H1 (cell line): ENCODE results near the gene ALLC. TPM values are rescaled to one million over a fixed set of nuclear protein-coding genes. Genes with fewer than 3 reads are reported as not detected.

Experiments used
- CTCF ChIA-PET: fragments of 300-600 bp; sonication (Branson Sonifier 250); formaldehyde crosslinking; loops from one replicate; lab custom pipeline; 2021; ENCODE audit not compliant: partially characterized antibody; lab: Charles Lee
- POLR2A ChIA-PET: fragments of 300-600 bp; sonication (Branson Sonifier 250); formaldehyde crosslinking; loops from one replicate; lab custom pipeline; 2021; ENCODE audit warnings: inconsistent platforms; ENCODE audit not compliant: partially characterized antibody; lab: Charles Lee
- DNase-seq, 2 experiments: peaks; one replicate each; pipeline versions ENCODE4 v3.0.0 to v3.0.0-alpha.2; 2010 to 2022; ENCODE audit warnings: low spot score in 2 of 2, low read depth in 1 of 2, mixed read lengths in 1 of 2
- FAIRE-seq: peaks from 2 replicates; lab custom pipeline; 2011; peaks lifted over from hg19 to GRCh38; lab: Jason Lieb, UNC
- H2AFZ ChIP-seq: 2 replicates; pipeline ENCODE4 v1.8.1; 2012; ENCODE audit warnings: low read length, inconsistent platforms
- H2AK5ac ChIP-seq: 2 replicates; pipeline ENCODE4 v1.6.1; 2013; ENCODE audit warnings: low read depth, low read length
- H2BK120ac ChIP-seq: replicated peaks from 2 replicates; pipeline ENCODE3; 2013; ENCODE audit warnings: low read depth, low read length, inconsistent platforms
- H2BK12ac ChIP-seq: 2 replicates; pipeline ENCODE4 v1.6.1; 2013; ENCODE audit warnings: low read depth, low read length
- H2BK15ac ChIP-seq: 2 replicates; pipeline ENCODE4 v1.6.1; 2013; ENCODE audit warnings: low read length
- H2BK20ac ChIP-seq: 2 replicates; pipeline ENCODE4 v1.6.1; 2013; ENCODE audit warnings: low read length
- H2BK5ac ChIP-seq: 2 replicates; pipeline ENCODE4 v1.6.1; 2013; ENCODE audit warnings: low read depth, low read length
- H3K14ac ChIP-seq: 2 replicates; pipeline ENCODE4 v1.6.1; 2013; ENCODE audit warnings: inconsistent platforms; ENCODE audit not compliant: insufficient read length
- H3K18ac ChIP-seq: 2 replicates; pipeline ENCODE4 v1.6.1; 2013; ENCODE audit warnings: low read length; ENCODE audit errors: extremely low read depth
- H3K23ac ChIP-seq: 2 replicates; pipeline ENCODE4 v1.6.1; 2013; ENCODE audit warnings: inconsistent platforms; ENCODE audit not compliant: insufficient read length
- H3K23me2 ChIP-seq: 2 replicates; pipeline ENCODE4 v1.6.1; 2013; ENCODE audit warnings: low read depth, low read length
- H3K27ac ChIP-seq: 2 replicates; pipeline ENCODE4 v1.6.1; 2011; ENCODE audit warnings: low read depth, low read length, inconsistent platforms
- H3K27me3 ChIP-seq, 4 experiments: replicated peaks in 1 of 4; 1 replicate in 1 of 4; 2 replicates in 3 of 4; pipeline versions ENCODE4 v1.6.1 to v1.8.1; 2011 to 2013; ENCODE audit warnings: low read length in 3 of 4, mild to moderate bottlenecking in 3 of 4, inconsistent platforms in 2 of 4, mixed read lengths in 2 of 4, moderate library complexity in 1 of 4; ENCODE audit not compliant: control insufficient read depth in 3 of 4, insufficient read depth in 3 of 4; ENCODE audit errors: extremely low read depth in 1 of 4
- H3K36me3 ChIP-seq, 4 experiments: 2 replicates each; pipeline versions ENCODE4 v1.6.1 to v1.8.1; 2011 to 2013; ENCODE audit warnings: mild to moderate bottlenecking in 4 of 4, low read length in 3 of 4, moderate library complexity in 2 of 4, control low read depth in 1 of 4, inconsistent platforms in 1 of 4; ENCODE audit not compliant: insufficient read depth in 4 of 4, control insufficient read depth in 2 of 4
- H3K4ac ChIP-seq: replicated peaks from 2 replicates; pipeline ENCODE3; 2013; ENCODE audit warnings: low read length, low read depth, mixed read lengths, inconsistent platforms; ENCODE audit not compliant: insufficient read length
- H3K4me1 ChIP-seq, 4 experiments: replicated peaks in 1 of 4; 1 replicate in 1 of 4; 2 replicates in 3 of 4; pipeline versions ENCODE4 v1.6.1 to v1.8.1; 2011 to 2013; ENCODE audit warnings: low read length in 3 of 4, inconsistent platforms in 2 of 4, mixed read lengths in 1 of 4; ENCODE audit not compliant: insufficient read depth in 4 of 4, control insufficient read depth in 3 of 4
- H3K4me2 ChIP-seq, 2 experiments: 2 replicates each; pipeline versions ENCODE4 v1.6.1 to v1.8.1; 2011 to 2013; ENCODE audit warnings: low read depth in 2 of 2, low read length in 2 of 2, control low read depth in 1 of 2, inconsistent platforms in 1 of 2, mild to moderate bottlenecking in 1 of 2; ENCODE audit not compliant: insufficient read depth in 1 of 2
- H3K4me3 ChIP-seq, 4 experiments: fragments of 200-600, 300-600 bp in 1 of 4; sonication (generic), shearing (Covaris generic), sonication (Bioruptor Twin) in 1 of 4; 2 replicates each; pipeline versions ENCODE4 v1.5.1 to v1.8.1; 2011 to 2016; ENCODE audit warnings: low read length in 4 of 4, low read depth in 3 of 4, control low read depth in 2 of 4, inconsistent platforms in 2 of 4, mild to moderate bottlenecking in 2 of 4, mixed read lengths in 1 of 4, moderate library complexity in 1 of 4; ENCODE audit not compliant: insufficient read depth in 2 of 4; ENCODE audit errors: extremely low read depth in 1 of 4
- H3K56ac ChIP-seq: replicated peaks from 2 replicates; pipeline ENCODE3; 2013; ENCODE audit warnings: low read depth, mild to moderate bottlenecking, mixed read lengths, low read length, inconsistent platforms; ENCODE audit not compliant: insufficient read length
- H3K79me1 ChIP-seq: 2 replicates; pipeline ENCODE4 v1.6.1; 2013; ENCODE audit warnings: low read depth, low read length, control low read depth
- H3K79me2 ChIP-seq, 2 experiments: 2 replicates each; pipeline versions ENCODE4 v1.6.1 to v1.8.1; 2012 to 2013; ENCODE audit warnings: low read length in 2 of 2, mild to moderate bottlenecking in 2 of 2, inconsistent platforms in 1 of 2; ENCODE audit not compliant: insufficient read depth in 2 of 2, control insufficient read depth in 1 of 2
- H3K9ac ChIP-seq, 4 experiments: replicated peaks in 1 of 4; 1 replicate in 1 of 4; 2 replicates in 3 of 4; pipeline versions ENCODE4 v1.6.1 to v1.8.1; 2011 to 2013; ENCODE audit warnings: low read depth in 3 of 4, low read length in 3 of 4, control low read depth in 2 of 4, mild to moderate bottlenecking in 2 of 4, moderate library complexity in 2 of 4, inconsistent platforms in 1 of 4; ENCODE audit errors: extremely low read depth in 1 of 4
- H3K9me3 ChIP-seq, 2 experiments: 2 replicates each; pipeline versions ENCODE4 v1.6.1 to v1.8.1; 2012 to 2013; ENCODE audit warnings: mild to moderate bottlenecking in 2 of 2, moderate library complexity in 2 of 2, control low read depth in 1 of 2, inconsistent platforms in 1 of 2, low read depth in 1 of 2, low read length in 1 of 2, mixed read lengths in 1 of 2; ENCODE audit not compliant: insufficient read depth in 2 of 2
- H4K20me1 ChIP-seq, 2 experiments: replicated peaks in 1 of 2; 2 replicates each; pipeline versions ENCODE3 to v1.8.1; 2011 to 2013; ENCODE audit warnings: inconsistent platforms in 2 of 2, low read length in 2 of 2, mild to moderate bottlenecking in 1 of 2; ENCODE audit not compliant: insufficient read depth in 2 of 2, control insufficient read depth in 1 of 2
- H4K5ac ChIP-seq: 2 replicates; pipeline ENCODE4 v1.6.1; 2013; ENCODE audit warnings: low read length, low read depth, mixed read lengths, inconsistent platforms; ENCODE audit not compliant: insufficient read length
- H4K8ac ChIP-seq: 2 replicates; pipeline ENCODE4 v1.8.0; 2013; ENCODE audit warnings: mild to moderate bottlenecking, moderate library complexity, low read length, inconsistent platforms; ENCODE audit not compliant: insufficient read depth; ENCODE audit errors: extremely low read depth
- H4K91ac ChIP-seq: replicated peaks from 2 replicates; pipeline ENCODE3; 2013; ENCODE audit warnings: low read length, mixed read lengths, inconsistent platforms; ENCODE audit not compliant: insufficient read length
- CREB1 ChIP-seq: IDR thresholded peaks from 2 replicates; pipeline ENCODE4 v1.6.1; 2012; ENCODE audit warnings: inconsistent platforms
- EP300 ChIP-seq, 2 experiments: IDR thresholded peaks; 1 replicate in 1 of 2; 2 replicates in 1 of 2; pipeline ENCODE4 v1.6.1; 2011 to 2012; ENCODE audit warnings: low read depth in 2 of 2, low read length in 2 of 2, mild to moderate bottlenecking in 2 of 2, borderline replicate concordance in 1 of 2, inconsistent platforms in 1 of 2, moderate library complexity in 1 of 2
- FOSL1 ChIP-seq: IDR thresholded peaks from 2 replicates; pipeline ENCODE4 v1.6.1; 2011; ENCODE audit warnings: mild to moderate bottlenecking, low read depth, low read length, moderate library complexity; ENCODE audit not compliant: insufficient read depth
- HDAC2 ChIP-seq, 2 experiments: fragments of 300-600 bp in 1 of 2; sonication (generic) in 1 of 2; IDR thresholded peaks; 2 replicates each; pipeline ENCODE4 v1.6.1; 2011 to 2012; ENCODE audit warnings: low read depth in 2 of 2, low read length in 2 of 2, mild to moderate bottlenecking in 2 of 2, moderate library complexity in 2 of 2, borderline replicate concordance in 1 of 2, inconsistent platforms in 1 of 2
- PHF8 ChIP-seq: fragments of 200-600 bp; sonication (generic); conservative IDR thresholded peaks from 2 replicates; pipeline ENCODE4 v1.7.1; 2012; ENCODE audit warnings: low read depth, mild to moderate bottlenecking, inconsistent platforms, low read length, moderate library complexity
- POLR2AphosphoS5 ChIP-seq: IDR thresholded peaks from 2 replicates; pipeline ENCODE4 v1.6.1; 2011; ENCODE audit warnings: low read depth, low read length
- RAD21 ChIP-seq, 2 experiments: IDR thresholded peaks in 1 of 2; conservative IDR thresholded peaks in 1 of 2; 2 replicates each; pipeline ENCODE4 v1.6.1; 2011; ENCODE audit warnings: low read depth in 2 of 2, low read length in 2 of 2, improper control_type of control experiment in 1 of 2, inconsistent platforms in 1 of 2, mild to moderate bottlenecking in 1 of 2, moderate library complexity in 1 of 2
- RNF2 ChIP-seq: fragments of 200-900, 300-1000 bp; sonication (generic); IDR thresholded peaks from 2 replicates; pipeline ENCODE4 v1.7.1; 2016; ENCODE audit warnings: borderline replicate concordance, low read depth, mild to moderate bottlenecking, antibody characterized with exemption, low read length; ENCODE audit not compliant: poor library complexity, severe bottlenecking; ENCODE audit errors: missing control alignments
- SUZ12 ChIP-seq: fragments of 200-600 bp; sonication (generic); IDR thresholded peaks from 2 replicates; pipeline ENCODE4 v1.6.1; 2012; ENCODE audit warnings: mild to moderate bottlenecking, inconsistent platforms, low read length, moderate library complexity, mixed read lengths
- TEAD4 ChIP-seq: IDR thresholded peaks from 2 replicates; pipeline ENCODE4 v1.6.1; 2012; ENCODE audit warnings: low read depth, low read length, inconsistent platforms, mixed read lengths
- WGBS, 2 experiments: shearing (Covaris generic) in 1 of 2; methylation state at CpG; one replicate each; pipeline versions ENCODE4 v1.1.6 to v1.1.7; 2013 to 2015; ENCODE audit warnings: low lambda C conversion rate in 2 of 2, mixed read lengths in 2 of 2, inconsistent platforms in 1 of 2, low coverage in 1 of 2, missing lambda C conversion rate in 1 of 2; ENCODE audit not compliant: insufficient replicate concordance in 2 of 2, insufficient coverage in 1 of 2, insufficient read length in 1 of 2; ENCODE audit errors: extremely low coverage in 1 of 2, missing lambda C conversion rate in 1 of 2; 5-methylcytosine and 5-hydroxymethylcytosine counted together
- polyA plus RNA-seq, 7 experiments: library from polyadenylated mRNA; depleted of rRNA in 3 of 7; stranded (reverse) in 5 of 7; unstranded in 2 of 7; fragments of >200 nt in 5 of 7; fragments of 200-250 nt in 2 of 7; gene quantifications; 1 replicate in 5 of 7; 2 replicates in 1 of 7; 4 replicates in 1 of 7; pipeline versions ENCODE4 v1.2.1 to v1.2.3, GENCODE V29; 2011 to 2013; ENCODE audit warnings: missing spikeins in 2 of 7, mixed read lengths in 2 of 7
- total RNA-seq: library from RNA; stranded (reverse); fragmentation: NEBNext Ultra II Directional; extraction: Animal tissue kit (Norgen Biotek cat#: 25700); gene quantifications from 2 replicates; pipeline ENCODE4 v1.2.1, GENCODE V29; 2021
- TF ChIP-seq, protein P1 (sequence below): IDR thresholded peaks from 2 replicates; pipeline ENCODE4 v1.6.1; 2011; ENCODE audit warnings: low read length, improper control_type of control experiment

The ALLC gene
- total and polyA plus RNA-seq, 2 of the 8 experiments (the other 6 are each of a cell fraction or from before 2014, with no cell fraction given): not detected

DNA sequence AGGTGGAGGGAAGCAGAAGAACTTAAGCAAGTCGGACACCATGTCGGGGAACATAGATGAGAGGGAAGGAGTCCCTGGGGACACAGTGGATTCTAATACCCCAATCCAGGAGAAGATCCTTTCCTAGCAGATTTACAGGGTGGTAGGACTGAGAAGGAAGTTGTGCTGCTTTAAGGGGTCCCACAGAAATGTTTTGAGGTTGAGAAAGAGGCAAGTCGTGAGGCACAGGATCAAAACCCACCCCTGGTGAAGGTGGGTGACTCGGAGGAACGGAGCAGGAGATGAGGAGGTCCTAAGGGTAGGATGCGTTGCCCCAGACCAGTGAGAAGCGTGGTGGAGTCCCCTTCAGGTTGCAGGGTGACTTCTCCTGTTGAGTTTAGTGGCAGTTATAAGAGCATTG lies 78.1 kb downstream of the ALLC start:
- H3K4me3 ChIP-seq: no peak overlapping the region
- H2BK20ac ChIP-seq: no peak overlapping the region
- no peak overlapping the region for H3K14ac ChIP-seq
- no peak overlapping the region for H3K4me2 ChIP-seq
- H3K27me3 ChIP-seq: no peaks in the 10 kb centered on the region; a peak in 1 of 7 replicates
- no peaks in the 10 kb centered on the region for H3K79me1 ChIP-seq
- no peaks in the 10 kb centered on the region for H3K79me2 ChIP-seq
- H3K4me1 ChIP-seq: no peaks in the 10 kb centered on the region
- H4K91ac ChIP-seq: no peak overlapping the region
- no peak overlapping the region for H3K56ac ChIP-seq
- no peak for DNase-seq
- no peak overlapping the region for H2BK120ac ChIP-seq
- H3K4ac ChIP-seq: no peak overlapping the region
- H2BK5ac ChIP-seq: no peak overlapping the region
- H4K8ac ChIP-seq: no peak overlapping the region
- H2AFZ ChIP-seq: no peak overlapping the region
- H3K23me2 ChIP-seq: no peaks in the 10 kb centered on the region
- no peak overlapping the region for H2AK5ac ChIP-seq
- H3K23ac ChIP-seq: no peak overlapping the region
- no peak overlapping the region for H4K5ac ChIP-seq
- H2BK12ac ChIP-seq: no peak overlapping the region
- FAIRE-seq: no peak
- 77% methylated on average over 7 of the region's 7 CpGs; no CpG with 5 or more reads in 1 of the 2 experiments for WGBS, 2 experiments
- no peaks in the 10 kb centered on the region for H4K20me1 ChIP-seq
- peaks cover 0 to 4% of the 10 kb centered on the region in 2 experiments; a peak in 1 of 4 replicates for H3K9me3 ChIP-seq
- no peak overlapping the region for H3K27ac ChIP-seq
- H2BK15ac ChIP-seq: no peak overlapping the region
- H3K18ac ChIP-seq: no peak overlapping the region
- ChIA-PET POLR2A (no interaction called here), CTCF (interaction anchor here (0.7 to 9.8 kb wide), 7 partner anchors 9 to 91 kb away, joined by 3 to 79 read pairs (median 3); no protein-coding TSS in a partner anchor)
- no peaks in the 10 kb centered on the region for H3K36me3 ChIP-seq
- H3K9ac ChIP-seq: no peak overlapping the region
- TF ChIP-seq RNF2: no peak
- no peak for TF ChIP-seq FOSL1
- TF ChIP-seq POLR2AphosphoS5: no peak
- no peak for TF ChIP-seq CREB1
- no peak for TF ChIP-seq PHF8
- TF ChIP-seq TEAD4: no peak
- TF ChIP-seq EP300 (IDR thresholded peaks at IDR 0.05; ENCODE audit: borderline replicate concordance in 1 of 2, low read depth in 2 of 2, low read length in 2 of 2): no peak
- TF ChIP-seq, protein P1, sequence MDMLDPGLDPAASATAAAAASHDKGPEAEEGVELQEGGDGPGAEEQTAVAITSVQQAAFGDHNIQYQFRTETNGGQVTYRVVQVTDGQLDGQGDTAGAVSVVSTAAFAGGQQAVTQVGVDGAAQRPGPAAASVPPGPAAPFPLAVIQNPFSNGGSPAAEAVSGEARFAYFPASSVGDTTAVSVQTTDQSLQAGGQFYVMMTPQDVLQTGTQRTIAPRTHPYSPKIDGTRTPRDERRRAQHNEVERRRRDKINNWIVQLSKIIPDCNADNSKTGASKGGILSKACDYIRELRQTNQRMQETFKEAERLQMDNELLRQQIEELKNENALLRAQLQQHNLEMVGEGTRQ: no peak
- TF ChIP-seq SUZ12: no peak
- no peak for TF ChIP-seq HDAC2 (IDR thresholded peaks at IDR 0.05; ENCODE audit: borderline replicate concordance in 1 of 2, low read depth in 2 of 2, low read length in 2 of 2)
- no peak for TF ChIP-seq RAD21 (IDR thresholded peaks at IDR 0.05 in 1 of 2, conservative IDR thresholded peaks at IDR 0.05 in 1 of 2; ENCODE audit: low read depth in 2 of 2, low read length in 2 of 2)
